Activated gamma-delta T cell (primary cell): ENCODE results near the gene PRDM15.
"Not testable (repeated sequence)": the region's sequence is repeated elsewhere in the genome, so short reads cannot be mapped to it uniquely, and the experiment has no call there.

Experiments used
- DNase-seq: peaks from one replicate; lab custom pipeline; 2025; lab: John Stamatoyannopoulos, UW

The PRDM15 gene

GRCh38 chr21:41805643-41806042 is 73.5 kb downstream of the PRDM15 start:
- DNase-seq = no peak

DNA sequence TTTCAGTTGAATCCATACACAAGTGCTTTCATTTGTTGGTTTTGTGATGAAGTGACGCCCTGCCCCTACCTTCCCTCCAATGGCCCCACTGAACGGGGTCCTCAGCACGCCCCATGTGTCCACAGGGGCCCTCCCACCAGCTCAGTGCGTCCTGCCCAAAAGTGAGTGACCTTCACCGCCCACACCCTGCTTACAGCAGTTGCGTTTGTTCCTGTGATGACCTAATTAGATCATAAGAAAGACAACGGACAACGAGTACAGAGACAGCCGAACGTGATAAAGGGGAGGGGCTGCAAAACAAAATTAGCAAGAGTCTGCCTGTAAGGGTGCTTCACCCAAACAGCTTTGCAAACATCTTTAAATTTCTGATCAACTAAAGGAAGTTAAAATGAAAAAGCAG is 74.1 kb downstream of the PRDM15 start:
- no peak for DNase-seq

- DNase-seq = no peak
Observed at GRCh38 chr21:41804381-41804780, 74.8 kb downstream of the PRDM15 start.

DNA sequence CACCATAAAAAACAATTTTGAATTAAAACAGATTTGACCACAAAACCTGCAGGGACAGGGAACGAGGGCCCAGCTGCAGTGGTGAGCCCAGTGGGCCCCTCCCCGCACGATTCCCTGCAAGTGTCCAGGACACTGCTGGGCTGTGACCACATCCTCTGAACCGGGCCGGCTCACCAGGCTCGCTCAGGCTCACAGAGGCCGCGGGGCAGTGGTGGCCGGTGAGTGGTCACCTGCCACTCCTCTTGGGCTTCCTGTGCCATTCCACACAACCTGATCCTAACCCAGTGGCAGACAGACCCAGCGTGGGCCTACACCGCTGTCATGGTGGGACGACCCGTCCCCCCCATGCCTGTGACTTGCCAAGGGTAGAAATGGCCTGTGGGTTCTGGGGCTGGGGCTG is 75.8 kb downstream of the PRDM15 start:
- DNase-seq = no peak

GRCh38 chr21:41802684-41803083 is 76.5 kb downstream of the PRDM15 start:
- DNase-seq = no peak

GRCh38 chr21:41802198-41802584 is 77.0 kb downstream of the PRDM15 start:
- no peak for DNase-seq

GRCh38 chr21:41801321-41802197 is 77.6 kb downstream of the PRDM15 start:
- DNase-seq = no peak

GRCh38 chr21:41800425-41801320 is 78.5 kb downstream of the PRDM15 start:
- DNase-seq = no peak

GRCh38 chr21:41799763-41800162 is 79.4 kb downstream of the PRDM15 start:
- DNase-seq = no peak

GRCh38 chr21:41798326-41798725 is 80.8 kb downstream of the PRDM15 start:
- no peak for DNase-seq

- DNase-seq = no peak
Observed at GRCh38 chr21:41796476-41797080, 82.6 kb downstream of the PRDM15 start.

GRCh38 chr21:41795726-41796125 is 83.4 kb downstream of the PRDM15 start:
- DNase-seq = no peak

DNA sequence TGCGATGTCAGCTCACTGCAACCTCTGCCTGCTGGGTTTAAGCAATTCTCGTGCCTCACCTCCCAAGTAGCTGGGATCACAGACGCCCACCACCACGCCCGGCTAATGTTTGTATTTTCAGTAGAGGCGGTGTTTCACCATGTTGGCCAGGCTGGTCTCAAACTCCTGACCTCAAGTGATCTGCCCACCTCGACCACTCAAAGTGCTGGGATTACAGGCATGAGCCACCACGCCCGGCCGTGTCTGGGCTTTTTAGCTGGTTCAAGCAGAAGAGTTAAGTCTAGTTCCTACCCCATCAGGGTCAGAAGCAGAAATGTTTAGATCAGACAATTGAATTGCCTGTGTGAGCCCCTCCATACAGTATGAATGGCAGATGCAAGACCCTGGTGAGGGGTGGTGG is 84.5 kb downstream of the PRDM15 start:
- no peak for DNase-seq

DNA sequence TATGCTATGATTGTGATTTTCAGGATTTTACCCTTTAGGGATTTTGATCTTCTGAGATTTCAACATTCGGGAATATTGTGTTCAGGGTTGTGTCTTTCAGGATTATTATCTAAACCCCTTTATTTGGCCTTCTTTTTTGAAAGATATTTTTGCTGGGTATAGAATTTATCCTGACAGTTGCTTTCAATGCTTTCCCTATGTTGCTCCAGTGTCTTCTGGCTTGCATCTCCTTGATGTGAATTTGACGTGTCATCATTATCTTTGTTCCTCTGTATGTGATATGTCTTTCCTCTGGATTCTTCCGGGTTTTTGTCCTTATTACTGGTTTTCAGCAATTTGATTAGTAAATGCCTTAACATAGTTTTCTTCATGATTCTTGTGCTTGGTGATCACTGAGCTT is 86.4 kb downstream of the PRDM15 start:
- DNase-seq = no peak

- no peak for DNase-seq
Observed at GRCh38 chr21:41786509-41786987, 92.6 kb downstream of the PRDM15 start.

DNA sequence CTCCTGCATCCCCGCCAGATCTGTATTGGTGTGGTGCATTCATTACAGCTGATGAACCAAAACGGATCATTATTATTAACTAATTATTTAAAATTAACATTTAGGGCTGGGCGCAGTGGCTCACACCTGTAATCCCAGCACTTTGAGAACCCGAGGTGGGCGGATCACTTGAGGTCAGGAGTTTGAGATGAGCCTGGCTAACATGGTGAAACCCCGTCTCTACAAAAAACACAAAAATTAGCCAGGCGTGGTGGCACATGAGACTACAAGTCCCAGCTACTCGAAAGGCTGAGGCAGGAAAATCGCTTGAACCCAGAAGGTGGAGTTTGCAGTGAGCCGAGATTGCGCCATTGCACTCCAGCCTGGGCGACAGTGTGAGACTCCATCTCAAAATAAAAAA is 93.9 kb downstream of the PRDM15 start:
- DNase-seq = not testable (repeated sequence)

DNA sequence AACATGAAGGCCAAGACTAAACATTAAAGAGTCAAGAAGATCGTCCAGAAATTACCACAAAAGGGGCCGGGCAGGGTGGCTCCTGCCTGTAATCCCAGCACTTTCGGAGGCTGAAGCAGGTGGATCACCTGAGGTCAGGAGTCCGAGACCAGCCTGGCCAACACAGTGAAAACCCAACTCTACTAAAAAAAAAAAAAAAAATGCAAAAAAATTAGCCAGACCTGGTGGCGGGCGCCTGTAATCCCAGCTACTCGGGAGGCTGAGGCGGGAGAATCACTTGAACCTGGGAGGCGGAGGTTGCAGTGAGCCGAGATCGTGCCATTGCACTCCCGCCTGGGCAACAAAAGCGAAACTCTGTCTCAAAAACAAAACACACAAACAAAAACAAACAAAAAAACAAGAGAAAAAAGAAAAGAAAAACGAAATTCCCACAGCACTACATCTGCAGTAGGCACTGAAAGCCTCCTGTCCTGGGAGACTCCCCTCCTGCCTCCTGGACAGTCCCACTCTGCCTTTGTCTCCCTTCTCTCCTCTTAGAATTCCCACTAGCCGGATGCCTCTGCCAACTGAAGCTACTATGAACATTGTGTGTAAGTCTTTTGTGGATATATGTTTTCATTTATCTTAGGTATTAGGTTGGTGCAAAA is 94.6 kb downstream of the PRDM15 start:
- no peak for DNase-seq

DNA sequence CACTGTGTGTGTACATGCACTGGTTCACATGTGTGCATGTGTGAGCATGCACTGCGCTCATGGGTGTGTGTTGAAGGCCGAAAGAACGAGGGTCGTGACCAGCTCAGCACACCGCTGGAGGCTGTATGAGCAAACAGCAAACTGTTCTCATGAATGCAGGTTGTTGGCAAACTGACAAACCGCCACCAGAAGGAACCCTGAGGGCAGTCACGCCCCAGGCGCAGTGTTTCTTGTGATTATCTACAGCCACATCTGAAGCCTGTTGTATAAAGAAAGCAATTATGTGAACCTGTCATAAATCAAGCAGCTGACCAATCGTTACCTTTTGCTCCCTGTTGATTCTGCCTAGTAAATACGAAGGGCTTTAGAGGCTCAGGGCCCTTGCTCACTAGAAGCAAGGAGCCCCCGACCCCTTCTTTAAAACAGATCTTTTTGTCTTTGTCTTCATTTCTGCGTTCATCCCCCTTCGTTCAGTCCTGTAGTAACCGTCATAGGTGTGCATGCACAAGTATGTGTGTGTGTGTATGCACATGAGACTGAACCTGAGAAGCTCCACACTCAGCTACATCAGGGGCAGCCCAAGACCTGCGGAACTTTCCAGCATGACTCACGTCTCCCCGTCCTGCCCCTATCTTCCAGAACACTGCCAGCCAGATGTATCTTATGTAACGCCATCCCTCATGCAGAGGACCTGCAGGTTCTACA is 95.5 kb downstream of the PRDM15 start:
- no peak for DNase-seq

GRCh38 chr21:41781050-41781410 is 98.1 kb downstream of the PRDM15 start:
- no peak for DNase-seq

GRCh38 chr21:41780337-41781049 is 98.7 kb downstream of the PRDM15 start:
- no peak for DNase-seq

- DNase-seq = no peak
Observed at GRCh38 chr21:41779659-41780058, 99.5 kb downstream of the PRDM15 start.
